ENCODE data around the gene LARP1. TPM values are rescaled to one million over a fixed set of nuclear protein-coding genes. Genes with fewer than 3 reads are reported as not detected.

Gene LARP1
- polyA plus RNA-seq, 4 donors, result 118 to 175 (median 137) TPM

- DNase-seq (ENCODE audit: low read depth in 4 of 4, low spot score in 2 of 4), result peak in 3 of 4 donors; percentile 87 to 90 (median 87)
Observed at GRCh38 chr5:154850255-154851062, 95.3 kb downstream of the LARP1 start, which contains the start of gene FAXDC2. Gene FAXDC2, minus strand, starts transcription at chr5:154850603. Its CDS starts 12,425 bp downstream, at chr5:154838178.

GRCh38 chr5:154851351-154851750, 96.2 kb downstream of the LARP1 start:
- DNase-seq (ENCODE audit: low read depth in 4 of 4, low spot score in 2 of 4), result no peak

GRCh38 chr5:154857530-154858296, 102.5 kb downstream of the LARP1 start:
- peak; percentile 92 to 99 (median 95) for DNase-seq (ENCODE audit: low read depth in 4 of 4, low spot score in 2 of 4)

GRCh38 chr5:154858297-154858971, 103.3 kb downstream of the LARP1 start, which contains the start of gene CNOT8:
Gene CNOT8, plus strand, starts transcription at chr5:154858627. Its CDS starts 4,652 bp downstream, at chr5:154863279.
- peak; percentile 41 to 96 (median 94) for DNase-seq (ENCODE audit: low read depth in 4 of 4, low spot score in 2 of 4)

GRCh38 chr5:154858972-154859871, 104.0 kb downstream of the LARP1 start:
- DNase-seq (ENCODE audit: low read depth in 4 of 4, low spot score in 2 of 4), result peak in 2 of 4 donors; percentile 19

GRCh38 chr5:154860123-154860522, 104.9 kb downstream of the LARP1 start:
- no peak for DNase-seq (ENCODE audit: low read depth in 4 of 4, low spot score in 2 of 4)

- DNase-seq (ENCODE audit: low read depth in 4 of 4, low spot score in 2 of 4), result no peak
Observed at GRCh38 chr5:154860765-154861164, 105.6 kb downstream of the LARP1 start.

GRCh38 chr5:154861946-154862345, 106.8 kb downstream of the LARP1 start:
- DNase-seq (ENCODE audit: low read depth in 4 of 4, low spot score in 2 of 4), result no peak

GRCh38 chr5:154862766-154863165, 107.6 kb downstream of the LARP1 start:
- no peak for DNase-seq (ENCODE audit: low read depth in 4 of 4, low spot score in 2 of 4)

GRCh38 chr5:154863291-154864080, 108.3 kb downstream of the LARP1 start:
- DNase-seq (ENCODE audit: low read depth in 4 of 4, low spot score in 2 of 4), result no peak

GRCh38 chr5:154865466-154866184, 110.4 kb downstream of the LARP1 start:
- no peak for DNase-seq (ENCODE audit: low read depth in 4 of 4, low spot score in 2 of 4)

- no peak for DNase-seq (ENCODE audit: low read depth in 4 of 4, low spot score in 2 of 4)
Observed at GRCh38 chr5:154866841-154867240, 111.7 kb downstream of the LARP1 start.

Other genes starting within 250 kb of the LARP1 start
- gene FAXDC2, start 95.2 kb downstream of the LARP1 start, polyA plus RNA-seq (ENCODE audit: insufficient read length in 4 of 4), result 10 to 100 TPM; 33.6 to 47.1 (median 38.5) TPM
- gene CNOT8, start 103.2 kb downstream of the LARP1 start, polyA plus RNA-seq (ENCODE audit: insufficient read length in 4 of 4), result 10 to 100 TPM; 72.7 to 82.3 (median 77.3) TPM
- gene GEMIN5, start 182.8 kb downstream of the LARP1 start, polyA plus RNA-seq (ENCODE audit: insufficient read length in 4 of 4), result 10 to 100 TPM; 19.2 to 21.7 (median 20.5) TPM
- 10 to 100 TPM; 44.1 to 57.2 (median 51.1) TPM for gene MRPL22, start 185.7 kb downstream of the LARP1 start, polyA plus RNA-seq (ENCODE audit: insufficient read length in 4 of 4)

Data from left renal cortex interstitium (tissue), 4 donors.